SU-DHL-6 (cell line): ENCODE results near the gene PPM1H.

Source experiments
- H2AFZ ChIP-seq: fragments of 200-600 bp; sonication (generic); 2 replicates; pipeline ENCODE4 v1.6.1; 2014; ENCODE audit warnings: low read depth, mild to moderate bottlenecking, moderate library complexity, mixed read lengths, antibody characterized with exemption, low read length; ENCODE audit not compliant: severe bottlenecking
- H3F3A ChIP-seq: fragments of 200-600 bp; shearing (Covaris generic); 2 replicates; pipeline ENCODE4 v1.6.0; 2016; ENCODE audit warnings: antibody characterized with exemption, mild to moderate bottlenecking; ENCODE audit not compliant: insufficient read depth
- H3K27ac ChIP-seq: fragments of 200-600 bp; sonication (generic); 2 replicates; pipeline ENCODE4 v1.5.1; 2016; ENCODE audit warnings: low read depth, mild to moderate bottlenecking, low read length, moderate library complexity, mixed read lengths
- H3K27me3 ChIP-seq: fragments of 200-600 bp; sonication (generic), shearing (Covaris generic); 2 replicates; pipeline ENCODE4 v1.6.0; 2014; ENCODE audit warnings: mild to moderate bottlenecking, low read length
- H3K36me3 ChIP-seq: fragments of 200-600 bp; sonication (generic); 2 replicates; pipeline ENCODE4 v1.6.1; 2014; ENCODE audit warnings: mild to moderate bottlenecking, low read length, mixed read lengths
- H3K4me2 ChIP-seq: fragments of 300-600, 200-600 bp; shearing (Covaris generic), sonication (generic); 2 replicates; pipeline ENCODE4 v1.6.0; 2014; ENCODE audit warnings: low read length, low read depth, mild to moderate bottlenecking; ENCODE audit not compliant: poor library complexity, severe bottlenecking
- H3K4me3 ChIP-seq: fragments of 200-600 bp; sonication (generic); 2 replicates; pipeline ENCODE4 v1.5.1; 2014; ENCODE audit warnings: antibody characterized with exemption, low read length, mild to moderate bottlenecking, mixed read lengths; ENCODE audit not compliant: insufficient read depth, poor library complexity, severe bottlenecking
- H3K79me2 ChIP-seq: fragments of 200-600 bp; sonication (generic); 2 replicates; pipeline ENCODE4 v1.6.1; 2014; ENCODE audit warnings: mild to moderate bottlenecking, low read length, moderate library complexity; ENCODE audit not compliant: insufficient read depth
- H3K9ac ChIP-seq: fragments of 200-600 bp; sonication (generic); 2 replicates; pipeline ENCODE4 v1.7.0; 2014; ENCODE audit warnings: mild to moderate bottlenecking, low read length
- H3K9me2 ChIP-seq: fragments of 200-600 bp; sonication (generic); replicated peaks from 2 replicates; pipeline ENCODE4 v1.6.1; 2014; ENCODE audit warnings: low read length; ENCODE audit not compliant: insufficient read depth
- H3K9me3 ChIP-seq: fragments of 200-600 bp; sonication (generic); 2 replicates; pipeline ENCODE4 v1.6.1; 2014; ENCODE audit warnings: low read length, mixed read lengths; ENCODE audit not compliant: insufficient read depth
- H4K20me1 ChIP-seq: fragments of 200-600 bp; sonication (generic); 2 replicates; pipeline ENCODE4 v1.6.1; 2014; ENCODE audit warnings: low read depth, mild to moderate bottlenecking, antibody characterized with exemption, low read length, moderate library complexity, mixed read lengths
- EZH2phosphoT487 ChIP-seq: fragments of 200-600 bp; sonication (generic), shearing (Covaris generic); conservative IDR thresholded peaks from 2 replicates; pipeline ENCODE4 v1.6.1; 2018; ENCODE audit warnings: mild to moderate bottlenecking, antibody characterized with exemption, low read length, moderate library complexity, mixed read lengths
- TF ChIP-seq, protein P1 (sequence below): fragments of 200-600 bp; sonication (generic); IDR thresholded peaks from one replicate; pipeline ENCODE4 v1.5.1; 2017; ENCODE audit warnings: antibody characterized with exemption, mild to moderate bottlenecking, low read length, moderate library complexity; ENCODE audit not compliant: insufficient read depth, poor library complexity, severe bottlenecking

The PPM1H gene

DNA sequence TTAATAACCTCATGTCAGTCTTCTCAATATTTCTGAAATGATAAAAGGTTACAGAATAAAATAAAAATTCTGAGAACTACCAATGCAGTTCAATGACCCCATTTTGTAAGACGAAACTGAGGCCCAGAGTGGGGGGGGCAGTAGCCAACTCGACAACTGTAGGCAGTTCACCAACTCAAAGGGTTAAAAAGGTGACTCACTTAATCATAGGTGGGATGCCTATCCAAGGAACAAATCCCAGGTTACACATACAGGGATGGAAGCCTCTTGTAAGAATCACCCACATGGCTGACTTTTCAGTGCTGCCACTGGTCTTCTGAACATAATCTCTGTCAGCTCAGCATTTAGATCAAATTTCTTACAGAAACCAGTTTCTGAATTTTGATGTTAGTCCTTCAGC is 10.9 kb downstream of the PPM1H start:
- no peak for TF ChIP-seq EZH2phosphoT487
- no peaks in the 10 kb centered on the region for H3K9me3 ChIP-seq

DNA sequence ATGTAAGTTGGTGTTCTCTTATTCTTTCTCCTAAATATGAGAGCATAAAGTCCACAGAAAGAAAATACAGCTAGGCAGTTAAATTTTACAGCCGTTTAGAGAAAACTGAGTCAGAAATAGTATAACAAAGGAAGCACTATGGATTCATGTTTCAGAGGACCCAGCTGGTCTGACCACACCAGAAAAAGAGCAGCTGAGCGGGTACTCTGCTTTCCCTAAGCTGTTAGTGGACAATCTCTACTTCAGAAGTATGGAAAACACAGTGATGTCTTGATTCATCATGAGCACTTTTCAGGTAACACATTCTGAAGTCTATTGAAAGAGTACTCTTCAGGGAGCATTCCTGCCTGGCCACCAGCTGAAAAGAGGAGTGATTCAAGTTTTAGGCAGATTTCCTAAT is 12.4 kb downstream of the PPM1H start:
- Histone ChIP-seq H3K79me2 (no peaks in the 10 kb centered on the region), H3K4me2 (no peak overlapping the region), H3K9me2 (no peaks in the 10 kb centered on the region), H3K4me3 (no peak overlapping the region), H3K36me3 (no peaks in the 10 kb centered on the region), H4K20me1 (no peaks in the 10 kb centered on the region), H3F3A (no peaks in the 10 kb centered on the region), H2AFZ (no peak overlapping the region), H3K27me3 (no peaks in the 10 kb centered on the region), H3K9ac (no peak overlapping the region), H3K27ac (no peak overlapping the region), H3K9me3 (no peaks in the 10 kb centered on the region)
- no peak for TF ChIP-seq EZH2phosphoT487
- TF ChIP-seq, protein P1, sequence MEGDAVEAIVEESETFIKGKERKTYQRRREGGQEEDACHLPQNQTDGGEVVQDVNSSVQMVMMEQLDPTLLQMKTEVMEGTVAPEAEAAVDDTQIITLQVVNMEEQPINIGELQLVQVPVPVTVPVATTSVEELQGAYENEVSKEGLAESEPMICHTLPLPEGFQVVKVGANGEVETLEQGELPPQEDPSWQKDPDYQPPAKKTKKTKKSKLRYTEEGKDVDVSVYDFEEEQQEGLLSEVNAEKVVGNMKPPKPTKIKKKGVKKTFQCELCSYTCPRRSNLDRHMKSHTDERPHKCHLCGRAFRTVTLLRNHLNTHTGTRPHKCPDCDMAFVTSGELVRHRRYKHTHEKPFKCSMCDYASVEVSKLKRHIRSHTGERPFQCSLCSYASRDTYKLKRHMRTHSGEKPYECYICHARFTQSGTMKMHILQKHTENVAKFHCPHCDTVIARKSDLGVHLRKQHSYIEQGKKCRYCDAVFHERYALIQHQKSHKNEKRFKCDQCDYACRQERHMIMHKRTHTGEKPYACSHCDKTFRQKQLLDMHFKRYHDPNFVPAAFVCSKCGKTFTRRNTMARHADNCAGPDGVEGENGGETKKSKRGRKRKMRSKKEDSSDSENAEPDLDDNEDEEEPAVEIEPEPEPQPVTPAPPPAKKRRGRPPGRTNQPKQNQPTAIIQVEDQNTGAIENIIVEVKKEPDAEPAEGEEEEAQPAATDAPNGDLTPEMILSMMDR: no peak

More for the DNA sequence above, 10.9 kb downstream of the PPM1H start:
- no peaks in the 10 kb centered on the region for H3F3A ChIP-seq
- no peak overlapping the region for H3K4me3 ChIP-seq
- no peaks in the 10 kb centered on the region for H3K9me2 ChIP-seq
- H2AFZ ChIP-seq: no peak overlapping the region
- H3K79me2 ChIP-seq: no peaks in the 10 kb centered on the region
- H3K27me3 ChIP-seq: no peaks in the 10 kb centered on the region
- H3K36me3 ChIP-seq: no peaks in the 10 kb centered on the region
- H3K4me2 ChIP-seq: no peak overlapping the region
- no peak overlapping the region for H3K9ac ChIP-seq
- no peak overlapping the region for H3K27ac ChIP-seq
- H4K20me1 ChIP-seq: no peaks in the 10 kb centered on the region

DNA sequence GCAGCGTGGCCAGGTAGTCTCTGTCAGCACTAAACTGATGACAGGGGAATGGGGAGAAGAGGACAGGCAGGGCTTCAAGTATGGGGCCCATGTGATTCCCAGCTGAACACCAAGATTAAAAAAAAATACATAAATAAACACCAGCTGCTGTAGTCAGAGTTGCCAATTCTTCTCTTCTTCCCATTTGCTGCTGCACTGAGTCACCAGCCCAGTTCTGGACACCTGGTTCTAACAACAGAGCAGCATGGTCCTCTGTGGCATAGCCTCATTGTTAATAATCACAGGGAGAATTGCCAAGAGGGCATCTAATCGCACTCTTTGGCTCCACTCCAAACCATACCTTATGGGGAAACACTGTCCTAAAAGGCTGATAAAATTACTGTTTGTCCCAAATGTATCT is 15.1 kb downstream of the PPM1H start:
- Histone ChIP-seq H3K79me2 (no peaks in the 10 kb centered on the region), H3K27me3 (no peaks in the 10 kb centered on the region), H3K9ac (no peak overlapping the region)

DNA sequence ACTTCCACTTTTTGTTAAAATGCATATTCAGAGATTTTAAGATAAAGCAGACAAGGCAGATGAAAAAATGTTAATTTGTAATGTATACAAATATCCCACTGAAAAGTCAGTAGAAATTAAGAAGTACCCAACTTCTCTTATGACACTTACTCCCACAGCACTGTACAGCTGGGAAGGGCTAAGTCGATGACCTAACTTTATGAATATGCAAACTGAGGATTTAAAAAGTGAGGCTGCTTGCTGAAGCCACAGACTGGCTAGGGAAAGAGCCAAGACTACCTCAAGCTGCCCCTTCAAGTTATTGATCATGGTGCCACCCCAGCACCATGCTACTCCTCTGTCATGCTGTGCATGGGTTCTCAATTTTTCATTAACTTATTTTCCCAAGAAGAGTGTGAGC is 17.0 kb downstream of the PPM1H start:
- Histone ChIP-seq H3K27me3 (no peaks in the 10 kb centered on the region), H3K36me3 (no peaks in the 10 kb centered on the region), H3K4me2 (no peak overlapping the region), H3K9ac (no peak overlapping the region), H3K27ac (no peak overlapping the region), H3K79me2 (no peaks in the 10 kb centered on the region), H3K4me3 (no peak overlapping the region), H3K9me3 (no peaks in the 10 kb centered on the region), H3K9me2 (no peaks in the 10 kb centered on the region), H2AFZ (no peak overlapping the region), H4K20me1 (no peaks in the 10 kb centered on the region), H3F3A (no peaks in the 10 kb centered on the region)
- TF ChIP-seq, protein P1: no peak
- no peak for TF ChIP-seq EZH2phosphoT487

More for the DNA sequence above, 15.1 kb downstream of the PPM1H start:
- H3K4me3 ChIP-seq: no peak overlapping the region
- no peaks in the 10 kb centered on the region for H3F3A ChIP-seq
- H3K27ac ChIP-seq: no peak overlapping the region
- no peak overlapping the region for H3K4me2 ChIP-seq
- no peaks in the 10 kb centered on the region for H4K20me1 ChIP-seq
- H2AFZ ChIP-seq: no peak overlapping the region
- TF ChIP-seq EZH2phosphoT487: no peak
- TF ChIP-seq, protein P1: no peak
- H3K9me3 ChIP-seq: no peaks in the 10 kb centered on the region
- H3K9me2 ChIP-seq: no peaks in the 10 kb centered on the region
- no peaks in the 10 kb centered on the region for H3K36me3 ChIP-seq
